Ascending aorta (tissue), 2 donors: ENCODE results near the gene MCM3AP. TPM values are rescaled to one million over a fixed set of nuclear protein-coding genes. Genes with fewer than 3 reads are reported as not detected.
"Not testable (repeated sequence)": the region's sequence is repeated elsewhere in the genome, so short reads cannot be mapped to it uniquely, and the experiment has no call there.

Experiments
- DNase-seq, 2 donors: peaks; one replicate each; pipeline ENCODE4 v3.0.0-alpha.2; 2019; ENCODE audit warnings: low spot score in 2 of 2
- H3K27ac ChIP-seq, 2 donors: fragments of 200-600 bp; sonication (generic); one replicate each; pipeline ENCODE4 v1.5.1; 2016 to 2017; ENCODE audit warnings: mild to moderate bottlenecking in 1 of 2
- H3K27me3 ChIP-seq: fragments of 200-600 bp; sonication (generic); one replicate; pipeline ENCODE4 v1.5.1; 2017
- H3K36me3 ChIP-seq, 2 donors: fragments of 200-600 bp; sonication (generic); one replicate each; pipeline ENCODE4 v1.5.1; 2016
- H3K4me1 ChIP-seq, 2 donors: fragments of 200-600 bp; sonication (generic); one replicate each; pipeline ENCODE4 v1.5.1; 2016 to 2017; ENCODE audit warnings: mild to moderate bottlenecking in 1 of 2
- H3K4me3 ChIP-seq, 2 donors: fragments of 200-600 bp; sonication (generic); one replicate each; pipeline ENCODE4 v1.5.1; 2016 to 2017; ENCODE audit warnings: mild to moderate bottlenecking in 1 of 2
- H3K9me3 ChIP-seq, 2 donors: fragments of 200-600 bp; sonication (generic); one replicate each; pipeline ENCODE4 v1.5.1; 2016
- intact Hi-C: fragments of 100-400 bp; cut with DNase I; formaldehyde crosslinking; loops from one replicate; pipeline ENCODE4 v1.15.1; 2023
- total RNA-seq: library from RNA; depleted of rRNA; stranded (reverse); fragments of >200 nt; gene quantifications from one replicate; pipeline ENCODE4 v1.1.0, GENCODE V29; 2016
- TF ChIP-seq, protein P1 (sequence below), 3 experiments: fragments of 200-600 bp in 2 of 3; fragments of 450-650 bp in 1 of 3; sonication (generic) in 2 of 3; IDR thresholded peaks; one replicate each; pipeline ENCODE4 v1.5.1; 2016 to 2019; ENCODE audit warnings: antibody characterized with exemption in 3 of 3, mild to moderate bottlenecking in 1 of 3, moderate library complexity in 1 of 3

The MCM3AP gene
- total RNA-seq, 1 donor from 2014 or later: 121 TPM

GRCh38 chr21:46205766-46206162 lies 79.6 kb downstream of the MCM3AP start:
- peaks cover 70 to 74% of the 10 kb centered on the region in 2 donors for H3K36me3 ChIP-seq
- DNase-seq: no peak

GRCh38 chr21:46205166-46205565 lies 80.2 kb downstream of the MCM3AP start:
- Histone ChIP-seq H3K4me1 (no peaks in the 10 kb centered on the region), H3K36me3 (peaks cover 70 to 74% of the 10 kb centered on the region in 2 donors), H3K27ac (no peak overlapping the region), H3K4me3 (no peak overlapping the region), H3K27me3 (no peaks in the 10 kb centered on the region), H3K9me3 (no peaks in the 10 kb centered on the region)
- intact Hi-C loops: no loop called here
- no peak for DNase-seq
- TF ChIP-seq, protein P1, sequence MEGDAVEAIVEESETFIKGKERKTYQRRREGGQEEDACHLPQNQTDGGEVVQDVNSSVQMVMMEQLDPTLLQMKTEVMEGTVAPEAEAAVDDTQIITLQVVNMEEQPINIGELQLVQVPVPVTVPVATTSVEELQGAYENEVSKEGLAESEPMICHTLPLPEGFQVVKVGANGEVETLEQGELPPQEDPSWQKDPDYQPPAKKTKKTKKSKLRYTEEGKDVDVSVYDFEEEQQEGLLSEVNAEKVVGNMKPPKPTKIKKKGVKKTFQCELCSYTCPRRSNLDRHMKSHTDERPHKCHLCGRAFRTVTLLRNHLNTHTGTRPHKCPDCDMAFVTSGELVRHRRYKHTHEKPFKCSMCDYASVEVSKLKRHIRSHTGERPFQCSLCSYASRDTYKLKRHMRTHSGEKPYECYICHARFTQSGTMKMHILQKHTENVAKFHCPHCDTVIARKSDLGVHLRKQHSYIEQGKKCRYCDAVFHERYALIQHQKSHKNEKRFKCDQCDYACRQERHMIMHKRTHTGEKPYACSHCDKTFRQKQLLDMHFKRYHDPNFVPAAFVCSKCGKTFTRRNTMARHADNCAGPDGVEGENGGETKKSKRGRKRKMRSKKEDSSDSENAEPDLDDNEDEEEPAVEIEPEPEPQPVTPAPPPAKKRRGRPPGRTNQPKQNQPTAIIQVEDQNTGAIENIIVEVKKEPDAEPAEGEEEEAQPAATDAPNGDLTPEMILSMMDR (IDR thresholded peaks at IDR 0.05): no peak

More at GRCh38 chr21:46205766-46206162, 79.6 kb downstream of the MCM3AP start:
- Histone ChIP-seq H3K27ac (no peak overlapping the region), H3K27me3 (no peaks in the 10 kb centered on the region), H3K4me3 (no peak overlapping the region), H3K9me3 (no peaks in the 10 kb centered on the region), H3K4me1 (no peaks in the 10 kb centered on the region)
- TF ChIP-seq, protein P1 (IDR thresholded peaks at IDR 0.05): no peak
- intact Hi-C loops: no loop called here

GRCh38 chr21:46203203-46203600 lies 82.2 kb downstream of the MCM3AP start:
- Histone ChIP-seq H3K9me3 (no peaks in the 10 kb centered on the region), H3K4me1 (no peaks in the 10 kb centered on the region), H3K27me3 (no peaks in the 10 kb centered on the region), H3K4me3 (no peak overlapping the region), H3K27ac (no peak overlapping the region), H3K36me3 (peaks cover 64 to 72% of the 10 kb centered on the region in 2 donors)
- TF ChIP-seq, protein P1 (IDR thresholded peaks at IDR 0.05): no peak
- no peak for DNase-seq
- intact Hi-C loops: no loop called here

DNA sequence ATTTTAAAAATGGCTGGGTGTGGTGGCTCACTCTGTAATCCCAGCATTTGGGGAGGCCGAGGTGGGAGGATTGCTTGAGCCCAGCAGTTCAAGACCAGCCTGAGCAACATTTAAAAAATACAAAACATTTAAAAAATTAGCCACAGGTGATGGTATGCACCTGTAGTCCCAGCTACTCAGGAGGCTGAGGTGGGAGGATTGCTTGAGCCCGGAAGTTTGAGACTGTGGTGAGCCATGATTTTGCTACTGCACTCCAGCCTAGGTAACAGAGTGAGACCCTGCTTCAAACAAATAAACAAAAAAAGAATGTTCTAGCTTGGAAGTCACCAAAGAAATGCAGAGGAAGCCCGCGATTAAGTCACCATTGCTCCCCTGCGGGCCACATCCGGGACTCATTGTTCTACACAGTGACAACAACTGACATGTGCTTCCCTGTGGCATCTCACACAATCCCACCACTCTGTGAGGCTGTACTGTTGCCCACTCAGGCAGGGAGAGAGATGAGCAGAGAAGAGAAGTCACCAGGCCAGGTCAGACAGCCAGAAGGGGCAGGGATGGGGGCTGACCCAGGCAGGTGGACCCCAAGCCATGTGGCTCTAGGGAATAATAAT lies 82.7 kb downstream of the MCM3AP start:
- DNase-seq: no peak
- Histone ChIP-seq H3K4me3 (no peak overlapping the region), H3K36me3 (peaks cover 59 to 71% of the 10 kb centered on the region in 2 donors), H3K4me1 (no peaks in the 10 kb centered on the region), H3K27ac (no peak overlapping the region), H3K9me3 (no peaks in the 10 kb centered on the region), H3K27me3 (no peaks in the 10 kb centered on the region)
- intact Hi-C loops: no loop called here
- TF ChIP-seq, protein P1 (IDR thresholded peaks at IDR 0.05): no peak

GRCh38 chr21:46200877-46201803 lies 84.3 kb downstream of the MCM3AP start:
- intact Hi-C loops: not testable (repeated sequence)

More at GRCh38 chr21:46200877-46201803, 84.3 kb downstream of the MCM3AP start:
- not testable (repeated sequence) for H3K27ac ChIP-seq, H3K4me3 ChIP-seq, DNase-seq, H3K27me3 ChIP-seq, H3K4me1 ChIP-seq, H3K9me3 ChIP-seq
- peaks cover 56 to 71% of the 10 kb centered on the region in 2 donors for H3K36me3 ChIP-seq
